IMR-90 (cell line): ENCODE measurements around the gene ABCC10. TPM values are rescaled to one million over a fixed set of nuclear protein-coding genes. Genes with fewer than 3 reads are reported as not detected.
"Not testable (repeated sequence)": the region's sequence is repeated elsewhere in the genome, so short reads cannot be mapped to it uniquely, and the experiment has no call there.

Source experiments
- ATAC-seq: fragments of 200-7000 bp; cut with Tn5 transposase; 2 replicates; pipeline ENCODE4 v1.9.1; 2020; ENCODE audit warnings: low read depth, mild to moderate bottlenecking, moderate library complexity
- BruUV-seq: library from RNA; stranded (reverse); fragments of 400-500 nt; replicated peaks from 2 replicates; lab custom pipeline; 2021; lab: Mats Ljungman, UMichigan
- CTCF ChIA-PET: fragments of 300-600 bp; formaldehyde crosslinking; extraction: SDS; loops from one replicate; lab custom pipeline; 2021; ENCODE audit warnings: antibody characterized with exemption; lab: Yijun Ruan, JAX
- POLR2A ChIA-PET: fragments of 300-600 bp; sonication (Branson Sonifier 250); formaldehyde crosslinking; loops from one replicate; lab custom pipeline; 2022; ENCODE audit warnings: antibody characterized with exemption; ENCODE audit not compliant: unreplicated experiment; lab: Charles Lee
- DNase-seq: peaks from one replicate; pipeline ENCODE4 v3.0.0; 2013
- H2AFZ ChIP-seq: replicated peaks from 2 replicates; pipeline ENCODE3; 2013; ENCODE audit warnings: low read length, mild to moderate bottlenecking; ENCODE audit not compliant: poor library complexity
- H2AK5ac ChIP-seq: 2 replicates; pipeline ENCODE4 v1.6.1; 2013; ENCODE audit warnings: low read depth, low read length, inconsistent platforms
- H2AK9ac ChIP-seq: replicated peaks from 2 replicates; pipeline ENCODE3; 2013; ENCODE audit warnings: mild to moderate bottlenecking, low read depth, low read length, moderate library complexity; ENCODE audit not compliant: poor library complexity
- H2BK120ac ChIP-seq: 2 replicates; pipeline ENCODE4 v1.6.1; 2013; ENCODE audit warnings: low read depth, low read length, inconsistent platforms
- H2BK15ac ChIP-seq: 3 replicates; pipeline ENCODE4 v1.6.1; 2013; ENCODE audit warnings: low read depth, low read length, inconsistent platforms
- H2BK20ac ChIP-seq: 2 replicates; pipeline ENCODE4 v1.6.1; 2013; ENCODE audit warnings: low read depth, mild to moderate bottlenecking, inconsistent platforms, low read length, moderate library complexity
- H2BK5ac ChIP-seq: 2 replicates; pipeline ENCODE4 v1.6.1; 2013; ENCODE audit warnings: mild to moderate bottlenecking, low read depth, low read length, inconsistent platforms; ENCODE audit not compliant: poor library complexity, severe bottlenecking
- H3K14ac ChIP-seq: replicated peaks from 2 replicates; pipeline ENCODE4 v1.6.1; 2013; ENCODE audit warnings: low read depth, low read length, inconsistent platforms
- H3K18ac ChIP-seq: 2 replicates; pipeline ENCODE4 v1.6.1; 2013; ENCODE audit warnings: low read depth, low read length, control low read depth
- H3K23ac ChIP-seq: 2 replicates; pipeline ENCODE4 v1.6.1; 2013; ENCODE audit warnings: low read depth, low read length, inconsistent platforms
- H3K27ac ChIP-seq: 2 replicates; pipeline ENCODE4 v1.5.1; 2013; ENCODE audit warnings: mild to moderate bottlenecking, control low read depth, low read length; ENCODE audit not compliant: insufficient read depth
- H3K27me3 ChIP-seq: 2 replicates; pipeline ENCODE4 v1.6.1; 2013; ENCODE audit warnings: low read length; ENCODE audit not compliant: control insufficient read depth, insufficient read depth
- H3K36me3 ChIP-seq: 2 replicates; pipeline ENCODE4 v1.6.1; 2013; ENCODE audit warnings: low read length, mixed read lengths; ENCODE audit not compliant: control insufficient read depth, insufficient read depth
- H3K4ac ChIP-seq: 2 replicates; pipeline ENCODE4 v1.6.1; 2013; ENCODE audit warnings: low read depth, low read length, inconsistent platforms
- H3K4me1 ChIP-seq: 2 replicates; pipeline ENCODE4 v1.6.1; 2013; ENCODE audit warnings: low read length, mixed read lengths; ENCODE audit not compliant: control insufficient read depth, insufficient read depth
- H3K4me2 ChIP-seq: 2 replicates; pipeline ENCODE4 v1.6.1; 2013; ENCODE audit warnings: low read depth, mild to moderate bottlenecking, control low read depth, low read length, moderate library complexity
- H3K4me3 ChIP-seq: 2 replicates; pipeline ENCODE4 v1.5.1; 2013; ENCODE audit warnings: low read depth, mild to moderate bottlenecking, control low read depth, low read length, moderate library complexity; ENCODE audit not compliant: insufficient read depth
- H3K56ac ChIP-seq: 2 replicates; pipeline ENCODE4 v1.6.1; 2013; ENCODE audit warnings: low read length, inconsistent platforms; ENCODE audit not compliant: insufficient read depth; ENCODE audit errors: extremely low read depth
- H3K79me1 ChIP-seq, 2 experiments: 2 replicates each; pipeline ENCODE4 v1.6.1; 2013; ENCODE audit warnings: low read length in 2 of 2, inconsistent platforms in 1 of 2, low read depth in 1 of 2
- H3K9ac ChIP-seq: 2 replicates; pipeline ENCODE4 v1.6.1; 2013; ENCODE audit warnings: low read depth, low read length, control low read depth
- H3K9me1 ChIP-seq: 2 replicates; pipeline ENCODE4 v1.6.1; 2013; ENCODE audit warnings: low read length, inconsistent platforms; ENCODE audit not compliant: insufficient read depth
- H3K9me3 ChIP-seq: 2 replicates; pipeline ENCODE4 v1.6.1; 2013; ENCODE audit warnings: low read length; ENCODE audit not compliant: control insufficient read depth, insufficient read depth
- H4K20me1 ChIP-seq: 2 replicates; pipeline ENCODE4 v1.6.1; 2013; ENCODE audit warnings: low read length, inconsistent platforms; ENCODE audit not compliant: insufficient read depth
- H4K5ac ChIP-seq: 2 replicates; pipeline ENCODE4 v1.6.1; 2013; ENCODE audit warnings: mild to moderate bottlenecking, low read depth, low read length, control low read depth
- H4K8ac ChIP-seq, 2 experiments: 2 replicates each; pipeline ENCODE4 v1.6.1; 2013; ENCODE audit warnings: low read depth in 2 of 2, low read length in 2 of 2, control low read depth in 1 of 2, inconsistent platforms in 1 of 2
- H4K91ac ChIP-seq: 2 replicates; pipeline ENCODE4 v1.6.1; 2013; ENCODE audit warnings: low read depth, low read length, inconsistent platforms; ENCODE audit not compliant: insufficient read depth
- WGBS, 2 experiments: methylation state at CpG; one replicate each; pipeline versions ENCODE4 v1.1.5 to v1.1.7; 2013; ENCODE audit warnings: missing lambda C conversion rate in 2 of 2; ENCODE audit not compliant: insufficient read length in 1 of 2; ENCODE audit errors: extremely low coverage in 2 of 2; 5-methylcytosine and 5-hydroxymethylcytosine counted together
- dilution Hi-C: fragments of 300-500 bp; cut with HindIII; formaldehyde crosslinking; loops from one replicate; pipeline ENCODE4 v1.14.3; 2018; ENCODE audit warnings: low sequenced_read_pairs; ENCODE audit not compliant: unreplicated experiment
- in situ Hi-C: fragments of 300-500 bp; cut with MboI; formaldehyde crosslinking; loops from 3 replicates; pipeline ENCODE4 v1.14.3; 2019; ENCODE audit warnings: low sequenced_read_pairs, inconsistent platforms, mixed read lengths
- intact Hi-C: fragments of 100-400 bp; cut with micrococcal nuclease; formaldehyde crosslinking; loops from 2 replicates; pipeline ENCODE4 v1.10.0; 2022
- polyA plus RNA-seq, 3 experiments: library from polyadenylated mRNA; depleted of rRNA; stranded (reverse); fragments of >200 nt; gene quantifications; 2 replicates each; pipeline ENCODE4 v1.2.3, GENCODE V29; 2012; ENCODE audit warnings: low replicate concordance in 1 of 3
- total RNA-seq: library from RNA; depleted of rRNA; stranded (reverse); fragments of >200 nt; gene quantifications from 2 replicates; pipeline ENCODE4 v1.2.3, GENCODE V29; 2012

ABCC10 gene
- total and polyA plus RNA-seq, 2 of the 4 experiments (the other 2 are of a cell fraction), result 7.0 to 26.3 TPM

DNA sequence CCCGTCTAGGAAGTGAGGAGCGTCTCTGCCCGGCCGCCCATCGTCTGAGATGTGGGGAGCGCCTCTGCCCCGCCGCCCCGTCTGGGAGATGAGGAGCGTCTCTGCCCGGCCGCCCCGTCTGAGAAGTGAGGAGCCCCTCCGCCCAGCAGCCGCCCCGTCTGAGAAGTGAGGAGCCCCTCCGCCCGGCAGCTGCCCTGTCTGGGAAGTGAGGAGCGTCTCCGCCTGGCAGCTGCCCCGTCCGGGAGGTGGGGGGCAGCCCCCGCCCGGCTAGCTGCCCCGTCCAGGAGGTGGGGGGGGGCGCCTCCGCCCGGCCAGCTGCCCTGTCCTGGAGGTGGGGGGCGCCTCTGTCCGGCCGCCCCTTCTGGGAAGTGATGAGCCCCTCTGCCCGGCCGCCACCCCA, 2.3 kb upstream of the ABCC10 start:
- H3K4me1 ChIP-seq, H2BK120ac ChIP-seq, H3K14ac ChIP-seq, H2BK5ac ChIP-seq, H4K5ac ChIP-seq, H2AK9ac ChIP-seq, H3K27me3 ChIP-seq, H2AK5ac ChIP-seq, H3K23ac ChIP-seq, H3K9me1 ChIP-seq, dilution Hi-C loops, H3K9ac ChIP-seq, H2BK20ac ChIP-seq, CTCF ChIA-PET, H4K20me1 ChIP-seq, H4K8ac ChIP-seq, H3K56ac ChIP-seq, H3K36me3 ChIP-seq, H3K9me3 ChIP-seq, ATAC-seq, DNase-seq, POLR2A ChIA-PET, H3K27ac ChIP-seq, H3K4me3 ChIP-seq, BruUV-seq, intact Hi-C loops, H2AFZ ChIP-seq, H3K4ac ChIP-seq, H3K4me2 ChIP-seq, H4K91ac ChIP-seq, in situ Hi-C loops, H3K18ac ChIP-seq, H2BK15ac ChIP-seq: not testable (repeated sequence)
- peaks cover 17 to 24% of the 10 kb centered on the region in 2 experiments for H3K79me1 ChIP-seq
- no CpG with 5 or more reads among the region's 33 CpGs for WGBS, 2 experiments
